A549 (cell line): Measurements from ENCODE around the gene ZKSCAN1. TPM values are rescaled to one million over a fixed set of nuclear protein-coding genes. Genes with fewer than 3 reads are reported as not detected.

Experiments used
- ATAC-seq, 2 experiments: fragments of 200-7000 bp in 1 of 2; fragments of >200 bp in 1 of 2; cut with Nextera tagmentation in 1 of 2; cut with Tn5 transposase in 1 of 2; 3 replicates each; pipeline versions ENCODE4 v1.8.0 to v1.9.1; 2018 to 2020; ENCODE audit warnings: mild to moderate bottlenecking in 1 of 2, moderate library complexity in 1 of 2
- CTCF ChIA-PET: fragments of 300-600 bp; sonication (Branson Sonifier 250); formaldehyde crosslinking; extraction: SDS; loops from one replicate; lab custom pipeline; 2021; ENCODE audit warnings: antibody characterized with exemption, inconsistent platforms; lab: Yijun Ruan, JAX
- POLR2A ChIA-PET: fragments of 350-600 bp; formaldehyde crosslinking; extraction: SDS; loops from one replicate; lab custom pipeline; 2021; ENCODE audit warnings: antibody characterized with exemption, inconsistent platforms; lab: Yijun Ruan, JAX
- DNase-seq, 2 experiments: peaks; one replicate each; pipeline versions ENCODE4 v3.0.0 to v3.0.0-alpha.2; 2011 to 2016; ENCODE audit warnings: low read depth in 1 of 2, low spot score in 1 of 2
- FAIRE-seq: peaks from 2 replicates; lab custom pipeline; 2011; peaks lifted over from hg19 to GRCh38; lab: Jason Lieb, UNC
- H3K27ac ChIP-seq, 2 experiments: fragments of >200 bp; sonication (Bioruptor Twin); formaldehyde crosslinking; 3 replicates each; pipeline ENCODE4 v1.5.1; 2016 to 2017
- H3K4me1 ChIP-seq: fragments of >200 bp; sonication (Bioruptor Twin); formaldehyde crosslinking; 3 replicates; pipeline ENCODE4 v1.6.1; 2016
- H3K4me2 ChIP-seq: fragments of >200 bp; sonication (Bioruptor Twin); formaldehyde crosslinking; 3 replicates; pipeline ENCODE4 v1.6.1; 2016
- H3K4me3 ChIP-seq: fragments of >200 bp; sonication (Bioruptor Twin); formaldehyde crosslinking; 3 replicates; pipeline ENCODE4 v1.5.1; 2016
- H3K9me3 ChIP-seq: fragments of >200 bp; sonication (Bioruptor Twin); formaldehyde crosslinking; 3 replicates; pipeline ENCODE4 v1.6.1; 2016
- BHLHE40 ChIP-seq: IDR thresholded peaks from 2 replicates; pipeline ENCODE4 v1.6.1; 2012; ENCODE audit warnings: low read depth, low read length, inconsistent platforms
- CBX2 ChIP-seq: fragments of 200-600 bp; sonication (generic); IDR thresholded peaks from 2 replicates; pipeline ENCODE4 v1.6.1; 2016; ENCODE audit warnings: low read depth, mild to moderate bottlenecking, borderline replicate concordance
- CHD4 ChIP-seq: fragments of 200-600 bp; sonication (generic); IDR thresholded peaks from 2 replicates; pipeline ENCODE4 v1.6.1; 2016; ENCODE audit warnings: antibody characterized with exemption, mild to moderate bottlenecking, borderline replicate concordance
- EHF ChIP-seq: fragments of 250-450 bp; sonication (Bioruptor Pico); IDR thresholded peaks from 2 replicates; pipeline ENCODE4 v1.5.0; 2020; ENCODE audit warnings: mild to moderate bottlenecking
- FOSB ChIP-seq: fragments of 250-450 bp; sonication (Bioruptor Pico); IDR thresholded peaks from 2 replicates; pipeline ENCODE4 v1.5.0; 2020; ENCODE audit warnings: mild to moderate bottlenecking, moderate library complexity
- FOSL2 ChIP-seq, 2 experiments: fragments of 450-650 bp in 1 of 2; fragments of >200 bp in 1 of 2; sonication (Bioruptor Twin) in 1 of 2; formaldehyde crosslinking; IDR thresholded peaks; 2 replicates each; pipeline versions ENCODE4 v1.5.0 to v1.6.1; 2016 to 2020; ENCODE audit warnings: mild to moderate bottlenecking in 1 of 2, moderate library complexity in 1 of 2
- GATA3 ChIP-seq: IDR thresholded peaks from 2 replicates; pipeline ENCODE4 v1.6.1; 2012; ENCODE audit warnings: borderline replicate concordance
- HDAC2 ChIP-seq: fragments of 200-600 bp; sonication (generic); IDR thresholded peaks from 2 replicates; pipeline ENCODE4 v1.6.1; 2016
- HEYL ChIP-seq: fragments of 250-450 bp; sonication (Bioruptor Pico); IDR thresholded peaks from 2 replicates; pipeline ENCODE4 v1.8.0; 2021; ENCODE audit warnings: mild to moderate bottlenecking, moderate library complexity
- JUN ChIP-seq, 2 experiments: fragments of >200 bp; sonication (Bioruptor Twin); formaldehyde crosslinking; IDR thresholded peaks; 2 replicates in 1 of 2; 3 replicates in 1 of 2; pipeline ENCODE4 v1.6.1; 2016 to 2017
- JUNB ChIP-seq: fragments of >200 bp; sonication (Bioruptor Twin); formaldehyde crosslinking; IDR thresholded peaks from 2 replicates; pipeline ENCODE4 v1.6.1; 2016
- KDM1A ChIP-seq: fragments of 200-600 bp; sonication (generic); IDR thresholded peaks from 2 replicates; pipeline ENCODE4 v1.6.1; 2016; ENCODE audit warnings: low read depth, mild to moderate bottlenecking
- KDM5A ChIP-seq: fragments of 200-600 bp; sonication (generic); IDR thresholded peaks from 2 replicates; pipeline ENCODE4 v1.6.1; 2016; ENCODE audit warnings: antibody characterized with exemption, mild to moderate bottlenecking
- MAFK ChIP-seq: fragments of 450-650 bp; IDR thresholded peaks from 2 replicates; pipeline ENCODE4 v1.6.1; 2014; ENCODE audit not compliant: partially characterized antibody
- MYC ChIP-seq: IDR thresholded peaks from 2 replicates; pipeline ENCODE4 v1.6.1; 2012; ENCODE audit warnings: mild to moderate bottlenecking, inconsistent platforms, low read length, improper control_type of control experiment, borderline replicate concordance
- NFE2L2 ChIP-seq: fragments of 150-350 bp; conservative IDR thresholded peaks from 2 replicates; pipeline ENCODE4 v1.6.1; 2014; ENCODE audit warnings: low read length
- NR3C1 ChIP-seq: fragments of >200 bp; sonication (Bioruptor Twin); formaldehyde crosslinking; IDR thresholded peaks from 3 replicates; pipeline ENCODE4 v1.6.1; 2017
- PHF8 ChIP-seq: fragments of 200-600 bp; sonication (generic); IDR thresholded peaks from 2 replicates; pipeline ENCODE4 v1.6.1; 2016; ENCODE audit warnings: low read depth, mild to moderate bottlenecking, antibody characterized with exemption, moderate library complexity, borderline replicate concordance
- RAD21 ChIP-seq, 2 experiments: fragments of >200 bp in 1 of 2; sonication (Bioruptor Twin) in 1 of 2; formaldehyde crosslinking in 1 of 2; IDR thresholded peaks in 1 of 2; conservative IDR thresholded peaks in 1 of 2; 2 replicates in 1 of 2; 3 replicates in 1 of 2; pipeline ENCODE4 v1.6.1; 2012 to 2018; ENCODE audit warnings: inconsistent platforms in 1 of 2
- RARB ChIP-seq: fragments of 250-450 bp; sonication (Bioruptor Pico); IDR thresholded peaks from 2 replicates; pipeline ENCODE4 v1.8.0; 2021; ENCODE audit warnings: mild to moderate bottlenecking, moderate library complexity
- RCOR1 ChIP-seq: fragments of 150-350 bp; IDR thresholded peaks from 2 replicates; pipeline ENCODE4 v1.6.1; 2014; ENCODE audit warnings: antibody characterized with exemption, low read length, low read depth
- RFX5 ChIP-seq: fragments of 450-650 bp; IDR thresholded peaks from 2 replicates; pipeline ENCODE4 v1.7.1; 2014; ENCODE audit warnings: antibody characterized with exemption, mild to moderate bottlenecking, moderate library complexity
- SMC3 ChIP-seq: fragments of >200 bp; sonication (Bioruptor Twin); formaldehyde crosslinking; IDR thresholded peaks from 3 replicates; pipeline ENCODE4 v1.6.1; 2018; ENCODE audit warnings: inconsistent platforms
- TFCP2L1 ChIP-seq: fragments of 250-450 bp; sonication (Bioruptor Pico); IDR thresholded peaks from 2 replicates; pipeline ENCODE4 v1.5.0; 2021; ENCODE audit warnings: mild to moderate bottlenecking
- ZC3H11A ChIP-seq: fragments of 450-650 bp; IDR thresholded peaks from 2 replicates; pipeline ENCODE4 v1.6.1; 2014; ENCODE audit warnings: antibody characterized with exemption, mild to moderate bottlenecking
- ZFP36 ChIP-seq: fragments of 450-650 bp; IDR thresholded peaks from 2 replicates; pipeline ENCODE4 v1.6.1; 2014; ENCODE audit warnings: borderline replicate concordance; ENCODE audit not compliant: partially characterized antibody
- ZNF302 ChIP-seq: fragments of 250-450 bp; sonication (Bioruptor Pico); IDR thresholded peaks from 2 replicates; pipeline ENCODE4 v1.9.0; 2021; ENCODE audit warnings: inconsistent platforms, mild to moderate bottlenecking, moderate library complexity
- WGBS: methylation state at CpG from one replicate; pipeline ENCODE4 v1.1.6; 2017; ENCODE audit errors: missing lambda C conversion rate; 5-methylcytosine and 5-hydroxymethylcytosine counted together
- polyA plus RNA-seq, 4 experiments: library from polyadenylated mRNA; depleted of rRNA in 3 of 4; stranded (reverse); fragments of >200 nt; fragmentation: RNase III in 1 of 4; extraction: RNeasy Plus Mini Kit Qiagen cat#74134 plus additional on column Dnase treatment in 1 of 4; gene quantifications; 2 replicates in 3 of 4; 3 replicates in 1 of 4; pipeline ENCODE4 v1.2.3, GENCODE V29; 2011 to 2017
- TF ChIP-seq, protein P1 (sequence below): IDR thresholded peaks from 2 replicates; pipeline ENCODE4 v1.6.1; 2012
- TF ChIP-seq, protein P2 (sequence below): IDR thresholded peaks from 2 replicates; pipeline ENCODE4 v1.6.1; 2012
- TF ChIP-seq, protein P3 (sequence below): fragments of >200 bp; sonication (Bioruptor Twin); formaldehyde crosslinking; IDR thresholded peaks from 2 replicates; pipeline ENCODE4 v1.6.1; 2016
- TF ChIP-seq, protein P4 (sequence below): fragments of 250-450 bp; sonication (Bioruptor Pico); IDR thresholded peaks from 2 replicates; pipeline ENCODE4 v1.5.0; 2020; ENCODE audit warnings: low read depth, mild to moderate bottlenecking, moderate library complexity
- TF ChIP-seq, protein P5 (sequence below): IDR thresholded peaks from 2 replicates; pipeline ENCODE4 v1.6.1; 2012; ENCODE audit warnings: low read depth, borderline replicate concordance

ZKSCAN1 gene
- polyA plus RNA-seq, 2 of the 4 experiments (the other 2 are of a cell fraction), result 11.4 to 23.9 TPM

DNA sequence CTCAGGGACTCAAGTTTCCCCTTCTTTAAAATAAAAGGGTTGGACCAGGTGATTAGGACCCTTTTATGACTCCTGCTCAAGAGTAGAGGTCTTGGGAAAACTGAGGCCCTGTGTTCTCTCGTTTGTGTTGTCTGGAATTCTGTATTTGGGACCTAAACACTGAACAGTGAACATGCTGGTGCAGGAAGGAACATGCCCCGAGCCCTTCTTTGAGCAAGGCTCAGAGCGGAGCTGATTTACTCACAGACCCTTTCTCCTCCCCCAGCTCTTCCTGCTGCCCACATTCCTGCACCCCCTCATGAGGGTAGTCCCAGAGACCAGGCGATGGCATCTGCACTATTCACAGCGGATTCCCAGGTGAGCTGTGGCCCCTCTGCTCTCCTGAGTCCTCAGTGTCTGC lies 14.2 kb downstream of the ZKSCAN1 start:
- no peak for DNase-seq
- Histone ChIP-seq H3K4me1 (peaks cover 2% of the 10 kb centered on the region; the same call in 2 of the 3 replicates), H3K27ac (no peak overlapping the region), H3K4me2 (no peak overlapping the region), H3K9me3 (peaks cover 25% of the 10 kb centered on the region), H3K4me3 (no peak overlapping the region)
- ATAC-seq, result no peak
- ChIA-PET POLR2A (interaction anchor here (0.5 kb wide), 1 partner anchor 373 kb away, joined by 3 read pairs; no protein-coding TSS in a partner anchor), CTCF (interaction anchor here (0.6 to 2.2 kb wide), 6 partner anchors 8 to 60 kb away, joined by 3 to 14 read pairs (median 3); no protein-coding TSS in a partner anchor)
- FAIRE-seq, result no peak
- TF ChIP-seq KDM1A, result no peak
- TF ChIP-seq PHF8, result no peak
- no peak for TF ChIP-seq EHF (CRISPR knock-in tag)
- TF ChIP-seq, protein P1, sequence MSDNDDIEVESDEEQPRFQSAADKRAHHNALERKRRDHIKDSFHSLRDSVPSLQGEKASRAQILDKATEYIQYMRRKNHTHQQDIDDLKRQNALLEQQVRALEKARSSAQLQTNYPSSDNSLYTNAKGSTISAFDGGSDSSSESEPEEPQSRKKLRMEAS, result no peak
- TF ChIP-seq NFE2L2, result no peak
- TF ChIP-seq, protein P2, sequence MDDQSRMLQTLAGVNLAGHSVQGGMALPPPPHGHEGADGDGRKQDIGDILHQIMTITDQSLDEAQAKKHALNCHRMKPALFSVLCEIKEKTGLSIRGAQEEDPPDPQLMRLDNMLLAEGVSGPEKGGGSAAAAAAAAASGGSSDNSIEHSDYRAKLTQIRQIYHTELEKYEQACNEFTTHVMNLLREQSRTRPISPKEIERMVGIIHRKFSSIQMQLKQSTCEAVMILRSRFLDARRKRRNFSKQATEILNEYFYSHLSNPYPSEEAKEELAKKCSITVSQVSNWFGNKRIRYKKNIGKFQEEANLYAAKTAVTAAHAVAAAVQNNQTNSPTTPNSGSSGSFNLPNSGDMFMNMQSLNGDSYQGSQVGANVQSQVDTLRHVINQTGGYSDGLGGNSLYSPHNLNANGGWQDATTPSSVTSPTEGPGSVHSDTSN, result no peak
- no peak for TF ChIP-seq RCOR1
- TF ChIP-seq, protein P3, sequence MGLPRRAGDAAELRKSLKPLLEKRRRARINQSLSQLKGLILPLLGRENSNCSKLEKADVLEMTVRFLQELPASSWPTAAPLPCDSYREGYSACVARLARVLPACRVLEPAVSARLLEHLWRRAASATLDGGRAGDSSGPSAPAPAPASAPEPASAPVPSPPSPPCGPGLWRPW, result no peak
- no peak for TF ChIP-seq TFCP2L1 (CRISPR knock-in tag)
- no peak for TF ChIP-seq CHD4
- TF ChIP-seq RFX5, result no peak
- TF ChIP-seq JUN (IDR thresholded peaks at IDR 0.05), result no peak
- no peak for TF ChIP-seq HEYL (CRISPR knock-in tag)
- TF ChIP-seq SMC3, result no peak
- TF ChIP-seq RARB, result no peak
- 91% methylated on average over 5 of the region's 5 CpGs for WGBS

DNA sequence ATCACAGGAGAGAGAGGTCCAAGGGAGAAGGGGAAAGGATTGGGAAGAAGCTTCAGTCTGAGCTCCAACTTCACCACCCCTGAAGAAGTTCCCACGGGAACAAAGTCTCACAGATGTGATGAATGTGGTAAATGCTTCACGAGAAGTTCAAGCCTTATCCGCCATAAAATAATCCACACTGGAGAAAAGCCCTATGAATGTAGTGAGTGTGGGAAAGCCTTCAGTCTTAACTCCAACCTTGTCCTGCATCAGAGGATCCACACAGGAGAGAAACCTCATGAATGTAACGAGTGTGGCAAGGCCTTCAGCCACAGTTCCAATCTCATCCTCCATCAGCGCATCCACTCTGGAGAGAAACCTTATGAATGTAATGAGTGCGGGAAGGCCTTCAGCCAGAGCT lies 18.1 kb downstream of the ZKSCAN1 start:
- FAIRE-seq, result no peak
- Histone ChIP-seq H3K4me3 (no peak overlapping the region), H3K27ac (no peak overlapping the region)
- CTCF ChIA-PET, result interaction anchor here (1.0 to 1.4 kb wide), 5 partner anchors 9 to 20 kb away, joined by 3 to 5 read pairs (median 3); no protein-coding TSS in a partner anchor
- TF ChIP-seq BHLHE40, result no peak
- TF ChIP-seq NFE2L2, result no peak
- no peak for TF ChIP-seq FOSB (CRISPR knock-in tag)
- TF ChIP-seq CBX2, result no peak
- no peak for TF ChIP-seq ZFP36
- TF ChIP-seq, all 56 proteins: peak for 0
- peaks cover 45% of the 10 kb centered on the region for H3K9me3 ChIP-seq
- ATAC-seq (no peak), DNase-seq (no peak)
- H3K4me1 ChIP-seq, result peaks cover 9% of the 10 kb centered on the region; the same call in 2 of the 3 replicates
- WGBS, result 92% methylated on average over 6 of the region's 6 CpGs
- POLR2A ChIA-PET, result no interaction called here
- no peak overlapping the region for H3K4me2 ChIP-seq

DNA sequence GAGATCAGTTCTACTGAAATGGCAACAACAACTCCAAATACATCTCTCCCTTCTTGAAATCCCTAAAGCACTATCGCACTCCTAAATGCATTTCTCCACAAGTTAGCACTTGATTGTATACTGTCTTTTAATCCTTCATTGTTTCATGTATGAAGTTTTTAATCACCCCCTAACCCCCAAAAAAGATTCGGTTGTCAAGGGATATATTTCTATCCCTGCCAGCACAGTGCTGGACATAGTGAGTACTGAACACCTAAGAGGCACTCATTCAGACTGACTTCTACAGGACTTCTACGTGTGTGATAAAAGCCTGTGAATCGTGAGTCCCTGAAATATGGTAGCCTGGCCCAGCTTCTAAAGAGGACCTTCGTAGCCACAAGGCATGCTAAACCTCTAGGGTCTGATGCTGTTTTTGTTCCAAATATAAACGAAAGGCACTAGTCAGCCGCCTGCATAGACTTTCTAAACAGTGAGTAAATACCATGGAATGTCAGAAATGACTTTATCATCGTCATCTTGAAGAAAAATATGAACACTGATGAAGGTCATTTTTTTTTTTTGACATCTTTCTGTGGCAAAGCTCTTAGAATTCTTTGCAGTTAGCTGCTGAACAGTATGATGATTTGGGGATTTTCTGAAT lies 19.6 kb downstream of the ZKSCAN1 start:
- POLR2A ChIA-PET, result no interaction called here
- ATAC-seq, result peak; percentile 39 to 81; a peak in 5 of 6 replicates
- peaks cover 45% of the 10 kb centered on the region for H3K9me3 ChIP-seq
- DNase-seq, result peak in 1 of 2 experiments; percentile 42
- 36% methylated on average over 8 of the region's 8 CpGs for WGBS
- no peak overlapping the region for H3K4me3 ChIP-seq
- FAIRE-seq, result no peak
- peak overlapping the region in 1 of 2 experiments; percentile 48; a peak in 2 of 6 replicates for H3K27ac ChIP-seq
- H3K4me2 ChIP-seq, result peak overlapping the region; percentile 19; the same call in 1 of the 3 replicates
- H3K4me1 ChIP-seq, result peaks cover 9% of the 10 kb centered on the region; the same call in 2 of the 3 replicates
- CTCF ChIA-PET, result no interaction called here
- no peak for TF ChIP-seq MAFK
- peak; percentile 68; the same call in 1 of the 2 replicates for TF ChIP-seq GATA3
- no peak for TF ChIP-seq HDAC2
- no peak for TF ChIP-seq JUN (IDR thresholded peaks at IDR 0.05)
- no peak for TF ChIP-seq NR3C1
- TF ChIP-seq PHF8, result no peak
- no peak for TF ChIP-seq RCOR1
- no peak for TF ChIP-seq FOSL2 (IDR thresholded peaks at IDR 0.05)
- peak; percentile 47; the same call in 1 of the 2 replicates for TF ChIP-seq FOSL2 (CRISPR knock-in tag; IDR thresholded peaks at IDR 0.05)
- TF ChIP-seq, protein P4, sequence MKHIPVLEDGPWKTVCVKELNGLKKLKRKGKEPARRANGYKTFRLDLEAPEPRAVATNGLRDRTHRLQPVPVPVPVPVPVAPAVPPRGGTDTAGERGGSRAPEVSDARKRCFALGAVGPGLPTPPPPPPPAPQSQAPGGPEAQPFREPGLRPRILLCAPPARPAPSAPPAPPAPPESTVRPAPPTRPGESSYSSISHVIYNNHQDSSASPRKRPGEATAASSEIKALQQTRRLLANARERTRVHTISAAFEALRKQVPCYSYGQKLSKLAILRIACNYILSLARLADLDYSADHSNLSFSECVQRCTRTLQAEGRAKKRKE, result no peak
- no peak for TF ChIP-seq ZC3H11A
- no peak for TF ChIP-seq MYC
- TF ChIP-seq RAD21 (conservative IDR thresholded peaks at IDR 0.05 in 1 of 2, IDR thresholded peaks at IDR 0.05 in 1 of 2), result no peak
- TF ChIP-seq ZNF302 (CRISPR knock-in tag), result no peak
- TF ChIP-seq HEYL (CRISPR knock-in tag), result no peak
- peak; percentile 32; the same call in 1 of the 2 replicates for TF ChIP-seq JUNB
- no peak for TF ChIP-seq BHLHE40
- TF ChIP-seq RFX5, result no peak
- TF ChIP-seq KDM5A, result no peak
- TF ChIP-seq, protein P5, sequence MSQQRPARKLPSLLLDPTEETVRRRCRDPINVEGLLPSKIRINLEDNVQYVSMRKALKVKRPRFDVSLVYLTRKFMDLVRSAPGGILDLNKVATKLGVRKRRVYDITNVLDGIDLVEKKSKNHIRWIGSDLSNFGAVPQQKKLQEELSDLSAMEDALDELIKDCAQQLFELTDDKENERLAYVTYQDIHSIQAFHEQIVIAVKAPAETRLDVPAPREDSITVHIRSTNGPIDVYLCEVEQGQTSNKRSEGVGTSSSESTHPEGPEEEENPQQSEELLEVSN, result no peak
